HEK293 (cell line): Measurements from ENCODE around the gene SMKR1.

Experiments used
- CTCF ChIA-PET: fragments of 350-600 bp; formaldehyde crosslinking; extraction: SDS; loops from one replicate; lab custom pipeline; 2021; ENCODE audit warnings: antibody characterized with exemption; lab: Yijun Ruan, JAX
- POLR2A ChIA-PET: fragments of 300-600 bp; formaldehyde crosslinking; extraction: SDS; loops from one replicate; lab custom pipeline; 2020; ENCODE audit warnings: antibody characterized with exemption, inconsistent platforms; lab: Yijun Ruan, JAX
- H3K27ac ChIP-seq: fragments of 200-500 bp; sonication (Bioruptor generic); 2 replicates; pipeline ENCODE4 v1.5.1; 2014; ENCODE audit warnings: low read depth, low read length, control low read depth, inconsistent platforms; ENCODE audit errors: extremely low read depth
- H3K36me3 ChIP-seq, 2 experiments: fragments of 200-500 bp in 1 of 2; sonication (Bioruptor generic) in 1 of 2; 1 replicate in 1 of 2; 2 replicates in 1 of 2; pipeline ENCODE4 v1.5.1; 2014 to 2017; ENCODE audit warnings: inconsistent platforms in 2 of 2, low read length in 2 of 2; ENCODE audit not compliant: control insufficient read depth in 2 of 2, insufficient read depth in 1 of 2
- H3K4me1 ChIP-seq: fragments of 200-500 bp; sonication (Bioruptor generic); 2 replicates; pipeline ENCODE4 v1.5.1; 2014; ENCODE audit warnings: mild to moderate bottlenecking, low read length, inconsistent platforms; ENCODE audit not compliant: control insufficient read depth, insufficient read depth
- H3K4me3 ChIP-seq: 2 replicates; pipeline ENCODE4 v1.5.1; 2011; ENCODE audit warnings: low read depth, mild to moderate bottlenecking, control low read depth, low read length, moderate library complexity
- H3K9me3 ChIP-seq: fragments of 200-500 bp; sonication (Bioruptor generic); 2 replicates; pipeline ENCODE4 v1.5.1; 2014; ENCODE audit warnings: low read depth, low read length, inconsistent platforms; ENCODE audit not compliant: control insufficient read depth, insufficient read depth
- FEZF1 ChIP-seq: fragments of 450-650 bp; formaldehyde crosslinking; IDR thresholded peaks from 2 replicates; pipeline ENCODE4 v1.5.1; 2016; ENCODE audit warnings: missing biosample characterization, missing genetic modification characterization
- GLI2 ChIP-seq: fragments of 450-650 bp; formaldehyde crosslinking; IDR thresholded peaks from 2 replicates; pipeline ENCODE4; 2017; ENCODE audit warnings: missing biosample characterization, missing genetic modification characterization, low read depth, borderline replicate concordance
- INSM2 ChIP-seq: fragments of 450-650 bp; formaldehyde crosslinking; IDR thresholded peaks from 2 replicates; pipeline ENCODE4 v1.5.1; 2016; ENCODE audit warnings: missing biosample characterization, missing genetic modification characterization
- KLF1 ChIP-seq: fragments of 450-650 bp; formaldehyde crosslinking; IDR thresholded peaks from 2 replicates; pipeline ENCODE4 v1.5.1; 2016; ENCODE audit warnings: missing biosample characterization, missing genetic modification characterization
- YY1 ChIP-seq: fragments of 450-650 bp; formaldehyde crosslinking; IDR thresholded peaks from 2 replicates; pipeline ENCODE4 v1.5.1; 2018; ENCODE audit warnings: missing biosample characterization, missing genetic modification characterization
- ZBTB26 ChIP-seq: fragments of 450-650 bp; formaldehyde crosslinking; optimal IDR thresholded peaks from 2 replicates; pipeline ENCODE3; 2016; ENCODE audit warnings: missing biosample characterization, mild to moderate bottlenecking, missing genetic modification characterization
- ZBTB48 ChIP-seq: fragments of 450-650 bp; formaldehyde crosslinking; IDR thresholded peaks from 2 replicates; pipeline ENCODE4 v1.5.1; 2016; ENCODE audit warnings: missing biosample characterization, missing genetic modification characterization
- ZFP41 ChIP-seq: fragments of 450-650 bp; formaldehyde crosslinking; IDR thresholded peaks from 2 replicates; pipeline ENCODE4 v1.5.1; 2016; ENCODE audit warnings: missing biosample characterization, missing genetic modification characterization, borderline replicate concordance
- ZNF138 ChIP-seq: fragments of 450-650 bp; formaldehyde crosslinking; IDR thresholded peaks from 2 replicates; pipeline ENCODE4 v1.5.1; 2016; ENCODE audit warnings: missing biosample characterization, missing genetic modification characterization, borderline replicate concordance
- ZNF140 ChIP-seq: fragments of 450-650 bp; formaldehyde crosslinking; IDR thresholded peaks from 2 replicates; pipeline ENCODE4 v1.5.1; 2016; ENCODE audit warnings: missing biosample characterization, missing genetic modification characterization
- ZNF146 ChIP-seq: fragments of 450-650 bp; formaldehyde crosslinking; IDR thresholded peaks from 2 replicates; pipeline ENCODE4 v1.5.1; 2016; ENCODE audit warnings: missing biosample characterization, missing genetic modification characterization
- ZNF221 ChIP-seq: fragments of 450-650 bp; formaldehyde crosslinking; IDR thresholded peaks from 2 replicates; pipeline ENCODE4 v1.5.1; 2017; ENCODE audit warnings: missing biosample characterization, missing genetic modification characterization, borderline replicate concordance
- ZNF391 ChIP-seq: fragments of 450-650 bp; formaldehyde crosslinking; IDR thresholded peaks from 2 replicates; pipeline ENCODE4 v1.5.1; 2016; ENCODE audit warnings: low read depth, missing biosample characterization, missing genetic modification characterization, borderline replicate concordance
- ZNF394 ChIP-seq: fragments of 450-650 bp; formaldehyde crosslinking; IDR thresholded peaks from 2 replicates; pipeline ENCODE4 v1.5.1; 2016; ENCODE audit warnings: missing biosample characterization, missing genetic modification characterization, mild to moderate bottlenecking, moderate library complexity, borderline replicate concordance
- ZNF514 ChIP-seq: fragments of 450-650 bp; formaldehyde crosslinking; IDR thresholded peaks from 2 replicates; pipeline ENCODE4 v1.5.1; 2016; ENCODE audit warnings: missing biosample characterization, missing genetic modification characterization
- ZNF518A ChIP-seq: fragments of 450-650 bp; formaldehyde crosslinking; conservative IDR thresholded peaks from 2 replicates; pipeline ENCODE4 v1.5.1; 2016; ENCODE audit warnings: low read depth, missing biosample characterization, missing genetic modification characterization
- ZNF585B ChIP-seq: fragments of 450-650 bp; formaldehyde crosslinking; IDR thresholded peaks from 2 replicates; pipeline ENCODE4 v1.5.1; 2016; ENCODE audit warnings: missing biosample characterization, missing genetic modification characterization
- ZNF596 ChIP-seq: fragments of 450-650 bp; IDR thresholded peaks from 2 replicates; pipeline ENCODE4 v1.5.0; 2018; ENCODE audit warnings: missing biosample characterization, mild to moderate bottlenecking, missing genetic modification characterization, moderate library complexity
- ZNF639 ChIP-seq: fragments of 450-650 bp; formaldehyde crosslinking; IDR thresholded peaks from 2 replicates; pipeline ENCODE4 v1.5.1; 2016; ENCODE audit warnings: missing biosample characterization, missing genetic modification characterization
- ZNF777 ChIP-seq: fragments of 450-650 bp; formaldehyde crosslinking; IDR thresholded peaks from 2 replicates; pipeline ENCODE4 v1.5.1; 2017; ENCODE audit warnings: missing biosample characterization, missing genetic modification characterization, borderline replicate concordance

The SMKR1 gene

GRCh38 chr7:129457101-129457500 lies 45.2 kb upstream of the SMKR1 start (continued):
- TF ChIP-seq ZNF518A (no peak), FEZF1 (tag by site-specific recombination) (no peak), ZNF394 (tag by site-specific recombination) (no peak), ZNF138 (tag by site-specific recombination) (no peak), ZFP41 (tag by site-specific recombination) (no peak), ZNF777 (no peak), ZNF221 (tag by site-specific recombination) (no peak)

GRCh38 chr7:129458171-129458570 lies 44.2 kb upstream of the SMKR1 start:
- H3K4me3 ChIP-seq: no peak overlapping the region
- peaks cover 11 to 88% of the 10 kb centered on the region in 2 experiments for H3K36me3 ChIP-seq
- TF ChIP-seq ZNF140: no peak
- TF ChIP-seq ZNF221 (tag by site-specific recombination): no peak
- no peak for TF ChIP-seq ZNF596
- no peak for TF ChIP-seq INSM2 (tag by site-specific recombination)
- no peak for TF ChIP-seq ZNF585B (tag by site-specific recombination)
- no peak for TF ChIP-seq ZNF514 (tag by site-specific recombination)
- no peak for TF ChIP-seq GLI2 (tag by site-specific recombination)
- no peak for TF ChIP-seq KLF1 (tag by site-specific recombination)
- no peak for TF ChIP-seq ZNF146 (tag by site-specific recombination)
- no peak for TF ChIP-seq YY1 (tag by site-specific recombination)
- no peak for TF ChIP-seq ZNF391
- no peak for TF ChIP-seq ZBTB26 (tag by site-specific recombination)
- no peak for TF ChIP-seq ZBTB48 (tag by site-specific recombination)
- no peak for TF ChIP-seq ZNF639 (tag by site-specific recombination)
- H3K4me1 ChIP-seq: no peaks in the 10 kb centered on the region
- H3K9me3 ChIP-seq: no peaks in the 10 kb centered on the region
- CTCF ChIA-PET: no interaction called here
- POLR2A ChIA-PET: no interaction called here
- H3K27ac ChIP-seq: no peak overlapping the region
